B cell (primary cell): ENCODE results near the gene MIS18A.

Experiments
- CTCF ChIP-seq: fragments of 200-600 bp; IDR thresholded peaks from one replicate; pipeline ENCODE4 v1.8.0; 2022; ENCODE audit warnings: antibody characterized with exemption, mild to moderate bottlenecking
- EZH2 ChIP-seq: IDR thresholded peaks from 2 replicates; pipeline ENCODE4 v1.6.1; 2012; ENCODE audit warnings: borderline replicate concordance, low read depth, mild to moderate bottlenecking, moderate library complexity, low read length; ENCODE audit not compliant: insufficient read depth, poor library complexity, severe bottlenecking

GRCh38 chr21:32248571-32249461, 30.0 kb downstream of the MIS18A start:
- no peak for TF ChIP-seq CTCF
- no peak for TF ChIP-seq EZH2
